Esophagus squamous epithelium (tissue), 5 donors: Measurements from ENCODE around the gene KCNK7. TPM values are rescaled to one million over a fixed set of nuclear protein-coding genes. Genes with fewer than 3 reads are reported as not detected.

Experiments
- DNase-seq: peaks from one replicate; lab custom pipeline; 2025; lab: John Stamatoyannopoulos, UW
- H3K27ac ChIP-seq, 4 donors: fragments of 200-600 bp; sonication (generic); one replicate each; pipeline ENCODE4 v1.5.1; 2016 to 2019; ENCODE audit warnings: mild to moderate bottlenecking in 1 of 4
- H3K27me3 ChIP-seq, 4 donors: fragments of 200-600 bp; sonication (generic); 1 replicate in 3 of 4; 2 replicates in 1 of 4; pipeline versions ENCODE4 v1.5.1 to v1.6.0; 2017 to 2021; ENCODE audit warnings: antibody characterized with exemption in 1 of 4
- H3K36me3 ChIP-seq, 3 donors: fragments of 200-600 bp; sonication (generic); one replicate each; pipeline ENCODE4 v1.5.1; 2016 to 2019
- H3K4me1 ChIP-seq, 3 donors: fragments of 200-600 bp; sonication (generic); one replicate each; pipeline ENCODE4 v1.5.1; 2017 to 2019
- H3K4me3 ChIP-seq, 4 donors: fragments of 200-600 bp; sonication (generic); 1 replicate in 3 of 4; 2 replicates in 1 of 4; pipeline ENCODE4 v1.5.1; 2016 to 2019; ENCODE audit warnings: mild to moderate bottlenecking in 2 of 4, moderate library complexity in 1 of 4
- H3K9me3 ChIP-seq, 3 donors: fragments of 200-600 bp; sonication (generic); one replicate each; pipeline ENCODE4 v1.5.1; 2016 to 2019
- POLR2A ChIP-seq, 4 donors: fragments of 450-650 bp; IDR thresholded peaks; one replicate each; pipeline ENCODE4 v1.6.1; 2017; ENCODE audit warnings: antibody characterized with exemption in 4 of 4, mild to moderate bottlenecking in 4 of 4, moderate library complexity in 3 of 4
- WGBS, 2 donors: methylation state at CpG; one replicate each; pipeline ENCODE4 v1.1.5; 2018; 5-methylcytosine and 5-hydroxymethylcytosine counted together
- intact Hi-C: fragments of 100-400 bp; cut with DNase I; formaldehyde crosslinking; loops from one replicate; pipeline ENCODE4 v1.15.0; 2022
- small RNA-seq, 4 donors: library from RNA; depleted of rRNA; stranded (forward); fragments of <200 nt; gene quantifications; one replicate each; pipeline ENCODE3, GENCODE V24; 2016
- total RNA-seq, 4 donors: library from RNA; depleted of rRNA; stranded (reverse); fragments of >200 nt; gene quantifications; one replicate each; pipeline ENCODE4 v1.1.0, GENCODE V29; 2016
- TF ChIP-seq, protein P1 (sequence below), 6 experiments: fragments of 450-650 bp in 4 of 6; fragments of 200-600 bp in 2 of 6; sonication (generic) in 2 of 6; IDR thresholded peaks; one replicate each; pipeline ENCODE4 v1.5.1; 2016 to 2019; ENCODE audit warnings: antibody characterized with exemption in 6 of 6, mild to moderate bottlenecking in 4 of 6, moderate library complexity in 4 of 6
- donor health status: DM: yes; HTN: yes; CAD: no.

KCNK7 gene
- total RNA-seq, 4 donors from 2014 or later: 5.5 to 22.5 (median 15.2) TPM

DNA sequence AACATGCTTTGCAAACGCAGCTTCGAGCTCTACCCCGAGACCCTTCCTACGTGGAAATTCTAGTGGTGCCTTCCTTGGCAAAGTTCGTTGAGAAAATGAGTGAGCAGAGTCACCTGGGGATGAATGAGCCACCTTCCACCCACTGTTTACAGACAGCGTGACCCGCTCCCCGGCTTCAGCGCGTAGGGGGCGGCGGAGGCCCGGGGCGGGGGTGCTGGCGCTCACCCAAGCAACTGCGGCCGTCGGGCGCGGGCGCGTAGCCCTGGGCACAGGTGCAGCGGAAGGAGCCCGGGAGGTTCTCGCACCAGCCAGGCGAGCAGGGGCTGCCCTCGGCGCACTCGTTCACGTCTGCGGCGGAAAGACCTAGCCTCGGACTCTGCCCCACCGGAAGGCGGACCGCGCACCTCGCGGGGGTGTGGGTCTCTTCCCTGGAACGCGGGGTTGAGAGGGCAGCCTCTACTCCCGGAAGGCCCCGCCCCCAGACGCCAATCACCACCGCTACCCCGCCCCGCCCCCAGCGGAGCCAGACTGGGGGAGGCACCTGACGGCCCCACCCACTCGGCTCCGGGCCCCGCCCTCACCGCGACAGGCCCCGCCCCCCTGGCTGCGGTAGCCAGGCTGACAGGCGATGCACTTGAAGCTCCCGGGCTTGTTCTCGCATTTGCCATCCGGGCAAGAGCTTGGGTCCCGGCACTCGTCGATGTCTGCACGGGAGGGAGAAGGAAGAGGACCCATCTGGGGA lies 49.2 kb downstream of the KCNK7 start:
- peak; percentile 73 for DNase-seq
- peaks cover 0 to 38% (median 0%) of the 10 kb centered on the region in 3 donors for H3K36me3 ChIP-seq

DNA sequence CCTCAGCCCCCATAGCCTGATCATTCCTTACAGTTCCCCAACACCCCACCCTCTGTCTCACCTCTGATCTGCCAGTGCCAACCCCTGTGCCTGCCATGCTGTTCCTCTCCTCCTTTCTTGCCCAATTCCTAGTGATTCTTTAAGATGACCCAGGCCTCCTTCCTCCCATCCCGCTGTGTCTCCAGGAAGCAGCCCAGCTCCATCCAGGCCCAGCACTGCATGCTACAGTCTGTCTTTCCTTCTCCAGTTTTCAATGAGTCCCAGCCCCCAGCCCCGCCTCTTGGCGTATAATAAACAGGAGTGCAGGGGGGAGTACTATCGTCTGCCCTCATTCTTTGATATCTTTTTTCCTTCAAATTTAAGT lies 49.8 kb downstream of the KCNK7 start:
- TF ChIP-seq, protein P1, sequence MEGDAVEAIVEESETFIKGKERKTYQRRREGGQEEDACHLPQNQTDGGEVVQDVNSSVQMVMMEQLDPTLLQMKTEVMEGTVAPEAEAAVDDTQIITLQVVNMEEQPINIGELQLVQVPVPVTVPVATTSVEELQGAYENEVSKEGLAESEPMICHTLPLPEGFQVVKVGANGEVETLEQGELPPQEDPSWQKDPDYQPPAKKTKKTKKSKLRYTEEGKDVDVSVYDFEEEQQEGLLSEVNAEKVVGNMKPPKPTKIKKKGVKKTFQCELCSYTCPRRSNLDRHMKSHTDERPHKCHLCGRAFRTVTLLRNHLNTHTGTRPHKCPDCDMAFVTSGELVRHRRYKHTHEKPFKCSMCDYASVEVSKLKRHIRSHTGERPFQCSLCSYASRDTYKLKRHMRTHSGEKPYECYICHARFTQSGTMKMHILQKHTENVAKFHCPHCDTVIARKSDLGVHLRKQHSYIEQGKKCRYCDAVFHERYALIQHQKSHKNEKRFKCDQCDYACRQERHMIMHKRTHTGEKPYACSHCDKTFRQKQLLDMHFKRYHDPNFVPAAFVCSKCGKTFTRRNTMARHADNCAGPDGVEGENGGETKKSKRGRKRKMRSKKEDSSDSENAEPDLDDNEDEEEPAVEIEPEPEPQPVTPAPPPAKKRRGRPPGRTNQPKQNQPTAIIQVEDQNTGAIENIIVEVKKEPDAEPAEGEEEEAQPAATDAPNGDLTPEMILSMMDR (IDR thresholded peaks at IDR 0.05): no peak
- TF ChIP-seq POLR2A (IDR thresholded peaks at IDR 0.05): no peak
- peak overlapping the region; percentile 37 to 62 (median 47) for H3K4me3 ChIP-seq
- intact Hi-C loops: loop anchor here (10.0 kb wide), 1 partner anchor 69 kb away; the partner anchor contains the start of genes MAP3K11 and PCNX3
- peaks cover 0 to 33% (median 0%) of the 10 kb centered on the region in 3 donors for H3K36me3 ChIP-seq
- no peaks in the 10 kb centered on the region for H3K27me3 ChIP-seq
- H3K9me3 ChIP-seq: no peaks in the 10 kb centered on the region
- DNase-seq: no peak
- H3K27ac ChIP-seq: peak overlapping the region; percentile 61 to 83 (median 70)
- WGBS, 2 donors: 41 to 76% methylated on average over 4 of the region's 4 CpGs
- peaks cover 26 to 40% (median 26%) of the 10 kb centered on the region in 3 donors for H3K4me1 ChIP-seq

More for the DNA sequence above, 49.2 kb downstream of the KCNK7 start:
- H3K4me3 ChIP-seq: peak overlapping the region; percentile 37 to 62 (median 47)
- no peaks in the 10 kb centered on the region for H3K9me3 ChIP-seq
- H3K4me1 ChIP-seq: peaks cover 20 to 40% (median 26%) of the 10 kb centered on the region in 3 donors
- H3K27me3 ChIP-seq: no peaks in the 10 kb centered on the region
- peak in 1 of 4 donors; percentile 2 for TF ChIP-seq POLR2A (IDR thresholded peaks at IDR 0.05)
- TF ChIP-seq, protein P1 (IDR thresholded peaks at IDR 0.05): peak in 2 of 6 experiments; percentile 19 to 21
- intact Hi-C loops: loop anchor here (10.0 kb wide), 1 partner anchor 68 kb away; the partner anchor contains the start of genes MAP3K11 and PCNX3
- WGBS, 2 donors: 1 to 20% methylated on average over 1 to 8 of the region's 64 CpGs
- H3K27ac ChIP-seq: peak overlapping the region; percentile 61 to 83 (median 70)

Small RNA genes within 50 kb of the gene (small RNA-seq; reads per million reads assigned to genes)
- 0 reads per million in 4 donors for gene AP001362.1
- 0 to 0.36 (median 0) reads per million in 4 donors for gene MIR4690

Other genes with a start within 250 kb of the KCNK7 start
- 1 to 10 TPM in 1 of 4 donors, under 1 TPM in 3; 0.13 to 1.3 (median 0.56) TPM for gene TIGD3, start 241.0 kb downstream of the KCNK7 start, total RNA-seq
- gene SLC25A45, start 213.2 kb downstream of the KCNK7 start, total RNA-seq: 1 to 10 TPM; 1.9 to 7.7 (median 4.0) TPM
- 10 to 100 TPM; 44.1 to 88.7 (median 81.0) TPM for gene FRMD8, start 209.2 kb downstream of the KCNK7 start, total RNA-seq
- 100 to 1,000 TPM in 3 of 4 donors, 10 to 100 TPM in 1; 30.6 to 705 (median 357) TPM for gene NEAT1, start 173.0 kb downstream of the KCNK7 start, total RNA-seq
- gene MALAT1, start 96.8 kb downstream of the KCNK7 start, total RNA-seq: over 10,000 TPM in 2 of 4 donors, 1,000 to 10,000 TPM in 2; 1,739 to 13,677 (median 9,435) TPM
- gene SCYL1, start 70.7 kb downstream of the KCNK7 start, total RNA-seq: 10 to 100 TPM; 40.6 to 63.3 (median 52.6) TPM
- 10 to 100 TPM; 28.1 to 87.5 (median 54.0) TPM for gene LTBP3, start 37.4 kb downstream of the KCNK7 start, total RNA-seq
- 10 to 100 TPM; 33.2 to 48.0 (median 40.0) TPM for gene ZNRD2, start 25.3 kb downstream of the KCNK7 start, total RNA-seq
- 10 to 100 TPM; 12.0 to 44.1 (median 23.9) TPM for gene FAM89B, start 23.3 kb downstream of the KCNK7 start, total RNA-seq
- 100 to 1,000 TPM in 1 of 4 donors, 10 to 100 TPM in 3; 46.5 to 101 (median 87.4) TPM for gene EHBP1L1, start 19.7 kb downstream of the KCNK7 start, total RNA-seq
- gene MAP3K11, start 18.4 kb upstream of the KCNK7 start, total RNA-seq: 10 to 100 TPM; 27.5 to 33.0 (median 30.4) TPM
- gene PCNX3, start 20.0 kb upstream of the KCNK7 start, total RNA-seq: 10 to 100 TPM; 24.0 to 40.0 (median 30.9) TPM
- 10 to 100 TPM in 3 of 4 donors, 1 to 10 TPM in 1; 7.8 to 29.2 (median 27.5) TPM for gene SIPA1, start 42.3 kb upstream of the KCNK7 start, total RNA-seq
- gene RELA, start 67.1 kb upstream of the KCNK7 start, total RNA-seq: 10 to 100 TPM; 29.4 to 49.4 (median 47.5) TPM
- 10 to 100 TPM; 38.2 to 64.7 (median 51.1) TPM for gene KAT5, start 116.5 kb upstream of the KCNK7 start, total RNA-seq
- 10 to 100 TPM; 39.9 to 59.5 (median 50.8) TPM for gene RNASEH2C, start 125.0 kb upstream of the KCNK7 start, total RNA-seq
- gene AP5B1, start 185.2 kb upstream of the KCNK7 start, total RNA-seq: 10 to 100 TPM; 16.4 to 38.5 (median 23.3) TPM
- gene OVOL1, start 191.3 kb upstream of the KCNK7 start, total RNA-seq: 10 to 100 TPM; 26.5 to 90.9 (median 55.3) TPM
- gene SNX32, start 238.2 kb upstream of the KCNK7 start, total RNA-seq: under 1 TPM in 1 of 4 donors, not detected in 3; 0.38 TPM